ENCODE results near the gene GPR142. TPM values are rescaled to one million over a fixed set of nuclear protein-coding genes. Genes with fewer than 3 reads are reported as not detected.

Gene GPR142
- polyA plus RNA-seq, 1 experiment = not detected

DNA sequence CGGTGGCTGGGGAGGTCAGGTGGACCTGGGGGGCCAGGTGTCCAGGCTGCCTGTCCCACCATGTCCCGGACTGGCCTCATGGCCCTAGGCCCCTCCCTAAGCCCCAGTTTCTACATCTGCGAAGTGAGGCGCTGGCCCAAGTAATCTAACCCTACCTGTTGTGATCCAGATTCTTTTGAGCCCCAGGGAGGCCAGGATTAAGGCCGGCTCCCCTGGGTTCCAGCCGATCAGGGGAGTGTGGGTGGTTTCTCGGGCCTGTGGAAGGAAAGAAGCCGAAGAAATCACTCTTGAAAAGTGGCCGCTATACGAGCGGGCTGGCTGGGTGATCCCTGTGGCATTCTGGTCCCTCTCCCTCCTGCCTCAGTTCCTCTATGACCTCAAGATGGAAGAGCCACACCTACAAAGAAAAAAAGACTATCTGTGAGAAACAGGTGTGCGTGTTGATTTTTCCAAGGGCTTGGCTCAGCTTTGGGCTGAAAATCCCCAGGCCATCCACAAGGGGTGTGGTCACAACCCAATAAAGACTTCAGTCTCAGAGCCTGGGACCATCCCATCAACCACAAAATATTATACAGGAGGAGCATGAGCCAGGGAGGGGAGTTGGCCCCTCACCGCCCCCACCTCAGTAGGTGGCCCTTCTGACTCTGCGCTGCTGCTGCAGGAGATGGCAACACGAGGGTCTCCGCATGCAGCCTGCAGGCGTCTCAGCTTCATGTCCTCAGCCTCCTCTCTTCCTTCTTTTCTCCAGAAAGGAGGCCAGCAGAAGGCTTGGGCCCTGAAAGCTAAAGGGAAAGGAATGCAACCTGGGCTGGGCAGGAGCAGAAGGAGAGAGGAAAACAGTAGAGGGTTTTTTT is 20.3 kb downstream of the GPR142 start:
- TF ChIP-seq, protein P1, sequence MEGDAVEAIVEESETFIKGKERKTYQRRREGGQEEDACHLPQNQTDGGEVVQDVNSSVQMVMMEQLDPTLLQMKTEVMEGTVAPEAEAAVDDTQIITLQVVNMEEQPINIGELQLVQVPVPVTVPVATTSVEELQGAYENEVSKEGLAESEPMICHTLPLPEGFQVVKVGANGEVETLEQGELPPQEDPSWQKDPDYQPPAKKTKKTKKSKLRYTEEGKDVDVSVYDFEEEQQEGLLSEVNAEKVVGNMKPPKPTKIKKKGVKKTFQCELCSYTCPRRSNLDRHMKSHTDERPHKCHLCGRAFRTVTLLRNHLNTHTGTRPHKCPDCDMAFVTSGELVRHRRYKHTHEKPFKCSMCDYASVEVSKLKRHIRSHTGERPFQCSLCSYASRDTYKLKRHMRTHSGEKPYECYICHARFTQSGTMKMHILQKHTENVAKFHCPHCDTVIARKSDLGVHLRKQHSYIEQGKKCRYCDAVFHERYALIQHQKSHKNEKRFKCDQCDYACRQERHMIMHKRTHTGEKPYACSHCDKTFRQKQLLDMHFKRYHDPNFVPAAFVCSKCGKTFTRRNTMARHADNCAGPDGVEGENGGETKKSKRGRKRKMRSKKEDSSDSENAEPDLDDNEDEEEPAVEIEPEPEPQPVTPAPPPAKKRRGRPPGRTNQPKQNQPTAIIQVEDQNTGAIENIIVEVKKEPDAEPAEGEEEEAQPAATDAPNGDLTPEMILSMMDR (IDR thresholded peaks at IDR 0.05; ENCODE audit: low read depth, low read length) = no peak
- no peaks in the 10 kb centered on the region for H3K27me3 ChIP-seq (ENCODE audit: control insufficient read depth, insufficient read depth, low read length)
- H3K27ac ChIP-seq (ENCODE audit: low read depth, low read length) = no peak overlapping the region
- ChIA-PET POLR2A (no interaction called here), CTCF (no interaction called here)
- no peaks in the 10 kb centered on the region; the same call in 1 of the 2 replicates for H3K9me3 ChIP-seq (ENCODE audit: control insufficient read depth, insufficient read depth, low read length)
- no peak overlapping the region for H3K4me3 ChIP-seq (ENCODE audit: low read depth, low read length)
- DNase-seq (ENCODE audit: low read depth, low spot score) = no peak

DNA sequence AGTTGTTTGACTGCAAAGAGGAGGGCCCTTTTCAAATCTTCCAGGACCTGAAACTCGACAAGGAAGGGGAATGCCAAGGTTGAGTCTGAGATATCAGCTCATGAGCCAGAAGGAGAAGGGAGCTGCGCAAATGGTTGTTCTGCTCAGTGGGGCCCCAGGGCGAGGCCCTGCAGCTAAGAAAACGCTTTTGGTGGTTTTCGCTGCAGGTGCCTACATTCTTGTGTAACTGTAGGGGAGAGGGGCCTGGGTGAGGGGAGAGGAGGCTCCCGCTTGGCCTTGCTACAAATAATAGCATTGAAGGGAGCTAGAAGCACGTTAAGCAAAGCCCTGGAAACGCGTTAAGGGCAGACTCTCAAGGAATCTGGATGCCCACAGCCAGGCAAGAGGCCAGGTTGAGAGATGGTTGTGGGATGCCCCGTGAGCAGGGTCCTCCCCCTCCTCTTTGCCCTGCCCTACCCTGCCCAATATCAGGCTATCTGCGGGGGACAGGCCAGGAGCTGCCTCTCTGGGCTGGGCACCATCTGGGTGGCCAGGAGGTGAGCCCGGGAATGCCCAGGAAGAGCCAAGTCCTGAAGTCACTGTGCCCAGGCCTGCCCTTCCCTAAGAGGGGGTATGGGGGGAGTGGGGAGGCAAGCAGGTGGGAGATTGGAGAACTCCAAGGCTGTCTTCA is 21.9 kb downstream of the GPR142 start:
- Histone ChIP-seq H3K4me3 (ENCODE audit: low read depth, low read length) (no peak overlapping the region), H3K27ac (ENCODE audit: low read depth, low read length) (no peak overlapping the region), H3K9me3 (ENCODE audit: control insufficient read depth, insufficient read depth, low read length) (no peaks in the 10 kb centered on the region; the same call in 1 of the 2 replicates), H3K27me3 (ENCODE audit: control insufficient read depth, insufficient read depth, low read length) (no peaks in the 10 kb centered on the region)
- TF ChIP-seq, protein P1 (IDR thresholded peaks at IDR 0.05; ENCODE audit: low read depth, low read length) = no peak
- no peak for DNase-seq (ENCODE audit: low read depth, low spot score)
- CTCF ChIA-PET = interaction anchor here (1.0 to 1.2 kb wide), 2 partner anchors 21 to 68 kb away, joined by 4 read pairs; partner anchors contain the start of gene GPR142
- POLR2A ChIA-PET = no interaction called here

DNA sequence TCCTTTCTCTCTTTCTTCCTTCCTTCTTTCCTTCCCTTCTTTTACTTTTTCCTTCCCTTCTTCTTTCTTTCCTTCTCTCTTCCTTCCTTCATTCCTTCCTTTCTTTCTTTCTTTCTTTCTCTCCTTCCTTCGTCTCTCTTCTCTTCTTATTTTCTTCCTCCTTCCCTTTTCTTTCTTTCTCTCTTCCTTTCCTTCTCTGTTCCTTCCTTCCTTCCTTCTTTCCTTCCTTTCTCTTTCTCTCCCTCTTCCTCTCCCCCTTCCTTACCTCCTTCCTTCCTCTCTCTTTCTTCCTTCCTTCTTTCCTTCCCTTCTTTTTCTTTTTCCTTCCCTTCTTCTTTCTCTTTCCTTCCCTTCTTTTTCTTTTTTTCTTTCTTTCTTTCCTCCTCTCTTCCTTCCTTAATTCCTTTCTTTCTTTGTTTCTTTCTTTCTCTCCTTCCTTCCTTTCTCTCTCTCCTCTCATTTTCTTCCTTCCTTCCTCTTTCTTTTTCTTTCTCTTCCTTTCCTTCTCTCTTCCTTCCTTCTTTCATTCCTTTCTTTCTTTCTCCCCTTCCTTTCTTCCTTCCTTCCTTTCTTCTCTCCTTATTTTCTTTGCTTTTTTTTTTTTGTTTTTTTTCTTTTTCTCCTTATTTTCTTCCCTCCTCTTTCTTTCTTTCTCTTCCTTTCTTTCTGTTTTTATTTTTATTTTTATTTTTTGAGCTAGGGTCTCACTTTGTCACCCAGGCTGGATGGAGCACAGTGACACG is 22.8 kb downstream of the GPR142 start:
- H3K27me3 ChIP-seq (ENCODE audit: control insufficient read depth, insufficient read depth, low read length) = no peaks in the 10 kb centered on the region
- H3K27ac ChIP-seq (ENCODE audit: low read depth, low read length) = no peak overlapping the region
- CTCF ChIA-PET = interaction anchor here (1.2 kb wide), 1 partner anchor 22 kb away, joined by 4 read pairs; the partner anchor contains the start of gene GPR142
- DNase-seq (ENCODE audit: low read depth, low spot score) = no peak
- no peak overlapping the region for H3K4me3 ChIP-seq (ENCODE audit: low read depth, low read length)
- no peaks in the 10 kb centered on the region; the same call in 1 of the 2 replicates for H3K9me3 ChIP-seq (ENCODE audit: control insufficient read depth, insufficient read depth, low read length)
- POLR2A ChIA-PET = no interaction called here
- TF ChIP-seq, protein P1 (IDR thresholded peaks at IDR 0.05; ENCODE audit: low read depth, low read length) = no peak

DNA sequence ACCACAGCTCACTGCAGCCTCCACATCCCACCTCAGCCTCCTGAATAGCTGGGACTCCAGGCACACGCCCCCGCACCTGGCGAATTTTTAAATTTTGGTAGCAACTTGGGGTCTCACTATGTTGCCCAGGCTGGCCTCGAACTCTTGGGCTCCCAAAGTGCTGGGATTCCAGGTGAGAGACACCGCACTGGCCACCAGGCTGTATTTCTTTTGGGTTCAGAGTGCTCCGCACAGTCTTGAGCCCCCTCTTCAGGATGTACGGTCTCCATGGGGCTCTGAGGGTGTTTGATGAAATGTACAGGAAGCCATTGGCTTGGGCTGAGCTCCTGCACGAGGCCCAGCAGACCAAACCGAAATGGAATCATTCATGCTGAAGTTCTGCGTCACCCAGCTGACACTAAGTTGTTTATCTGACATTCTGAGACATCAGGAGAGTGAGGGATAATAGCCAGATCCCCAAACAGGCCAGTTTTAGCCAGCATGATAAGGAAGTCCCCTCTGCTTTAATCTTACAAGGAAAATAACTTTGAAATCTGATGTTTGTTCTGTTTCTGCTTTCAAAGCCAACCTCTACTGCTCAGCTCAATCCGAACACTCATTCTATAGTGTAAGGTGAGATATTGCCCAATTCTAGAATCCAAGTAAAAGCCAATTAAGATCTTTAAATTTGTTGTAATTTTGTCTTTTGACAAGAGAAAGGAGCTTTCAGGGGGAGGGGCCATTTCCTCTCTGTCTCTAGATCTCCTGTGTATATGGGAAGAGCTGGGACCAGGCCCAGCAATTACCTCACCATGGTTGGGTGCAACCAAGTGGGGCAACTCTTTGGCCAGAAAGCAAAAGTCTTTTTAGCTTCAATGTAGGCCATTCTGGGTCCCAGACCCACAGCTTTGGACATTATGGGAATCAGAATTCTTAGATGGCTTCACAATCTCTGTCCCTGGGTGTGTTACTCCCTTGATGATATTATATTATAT is 23.7 kb downstream of the GPR142 start:
- DNase-seq (ENCODE audit: low read depth, low spot score) = no peak
- ChIA-PET CTCF (interaction anchor here (1.6 to 1.9 kb wide), 2 partner anchors 12 to 23 kb away, joined by 5 to 6 read pairs; partner anchors contain the start of gene GPR142), POLR2A (no interaction called here)
- H3K9me3 ChIP-seq (ENCODE audit: control insufficient read depth, insufficient read depth, low read length) = no peaks in the 10 kb centered on the region; the same call in 1 of the 2 replicates
- H3K27ac ChIP-seq (ENCODE audit: low read depth, low read length) = no peak overlapping the region
- H3K27me3 ChIP-seq (ENCODE audit: control insufficient read depth, insufficient read depth, low read length) = no peaks in the 10 kb centered on the region
- H3K4me3 ChIP-seq (ENCODE audit: low read depth, low read length) = no peak overlapping the region
- TF ChIP-seq, protein P1 (IDR thresholded peaks at IDR 0.05; ENCODE audit: low read depth, low read length) = no peak
